ENCODE results near the gene BABAM1. TPM values are rescaled to one million over a fixed set of nuclear protein-coding genes. Genes with fewer than 3 reads are reported as not detected.

BABAM1 gene
- total RNA-seq, 6 donors from 2014 or later, result 45.1 to 95.3 (median 82.3) TPM

- WGBS, 2 donors, result 26 to 28% methylated on average over 7 to 8 of the region's 11 CpGs
- peak overlapping the region; percentile 19 to 63 (median 56) for H3K4me3 ChIP-seq
These were observed 32.3 kb upstream of the BABAM1 start for GRCh38 chr19:17234911-17235299.

GRCh38 chr19:17235300-17235970 is 31.8 kb upstream of the BABAM1 start:
- DNase-seq (peak; percentile 77 to 95), ATAC-seq (ENCODE audit: low FRiP score in 2 of 2) (peak; percentile 73 to 92)
- Histone ChIP-seq H3K36me3 (peaks cover 0 to 44% (median 30%) of the 10 kb centered on the region in 4 donors), H3K27ac (peak overlapping the region; percentile 10 to 83 (median 58)), H3K27me3 (no peaks in the 10 kb centered on the region), H3K9me3 (no peaks in the 10 kb centered on the region), H3K4me1 (peaks cover 25 to 48% (median 31%) of the 10 kb centered on the region in 4 donors), H3K4me3 (peak overlapping the region; percentile 19 to 63 (median 56))
- TF ChIP-seq POLR2A (IDR thresholded peaks at IDR 0.05) (no peak), EP300 (IDR thresholded peaks at IDR 0.05) (no peak), POLR2AphosphoS5 (IDR thresholded peaks at IDR 0.05) (no peak), CTCF (IDR thresholded peaks at IDR 0.05) (peak; percentile 30 to 80 (median 60))
- WGBS, 2 donors, result 0% methylated on average over 16 of the region's 80 CpGs; no CpG with 5 or more reads in 1 of the 2 donors

More at GRCh38 chr19:17234911-17235299, 32.3 kb upstream of the BABAM1 start:
- Histone ChIP-seq H3K27me3 (no peaks in the 10 kb centered on the region), H3K27ac (peak overlapping the region; percentile 10 to 83 (median 58)), H3K4me1 (peaks cover 24 to 42% (median 27%) of the 10 kb centered on the region in 4 donors), H3K9me3 (no peaks in the 10 kb centered on the region), H3K36me3 (peaks cover 0 to 46% (median 31%) of the 10 kb centered on the region in 4 donors)
- DNase-seq (peak; percentile 67 to 91), ATAC-seq (ENCODE audit: low FRiP score in 2 of 2) (peak; percentile 60 to 83)
- TF ChIP-seq POLR2A (IDR thresholded peaks at IDR 0.05) (no peak), POLR2AphosphoS5 (IDR thresholded peaks at IDR 0.05) (no peak), CTCF (IDR thresholded peaks at IDR 0.05) (no peak), EP300 (IDR thresholded peaks at IDR 0.05) (no peak)

GRCh38 chr19:17235971-17236777 is 31.1 kb upstream of the BABAM1 start:
- Histone ChIP-seq H3K4me1 (peaks cover 25 to 55% (median 36%) of the 10 kb centered on the region in 4 donors), H3K4me3 (peak overlapping the region; percentile 19 to 63 (median 56)), H3K9me3 (no peaks in the 10 kb centered on the region), H3K27me3 (no peaks in the 10 kb centered on the region), H3K36me3 (peaks cover 0 to 41% (median 28%) of the 10 kb centered on the region in 4 donors), H3K27ac (peak overlapping the region; percentile 24 to 83 (median 64))
- DNase-seq, result no peak
- WGBS, 2 donors, result 16 to 31% methylated on average over 6 to 10 of the region's 27 CpGs
- ATAC-seq (ENCODE audit: low FRiP score in 2 of 2), result no peak
- TF ChIP-seq EP300 (IDR thresholded peaks at IDR 0.05) (no peak), POLR2A (IDR thresholded peaks at IDR 0.05) (no peak), POLR2AphosphoS5 (IDR thresholded peaks at IDR 0.05) (no peak), CTCF (IDR thresholded peaks at IDR 0.05) (peak in 1 of 6 experiments; percentile 1)

GRCh38 chr19:17236811-17237543 is 30.3 kb upstream of the BABAM1 start:
- no peaks in the 10 kb centered on the region for H3K9me3 ChIP-seq
- peaks cover 27 to 61% (median 39%) of the 10 kb centered on the region in 4 donors for H3K4me1 ChIP-seq
- TF ChIP-seq EP300 (IDR thresholded peaks at IDR 0.05), result no peak
- TF ChIP-seq CTCF (IDR thresholded peaks at IDR 0.05), result no peak
- TF ChIP-seq POLR2A (IDR thresholded peaks at IDR 0.05), result no peak
- no peak for TF ChIP-seq POLR2AphosphoS5 (IDR thresholded peaks at IDR 0.05)
- 79 to 88% methylated on average over 18 of the region's 18 CpGs for WGBS, 2 donors
- ATAC-seq (ENCODE audit: low FRiP score in 2 of 2), result no peak
- no peaks in the 10 kb centered on the region for H3K27me3 ChIP-seq
- H3K27ac ChIP-seq, result peak overlapping the region in 3 of 4 donors; percentile 45 to 83 (median 83)
- no peak for DNase-seq
- peaks cover 0 to 35% (median 21%) of the 10 kb centered on the region in 4 donors for H3K36me3 ChIP-seq
- peak overlapping the region in 1 of 4 donors; percentile 63 for H3K4me3 ChIP-seq

All from upper lobe of left lung (tissue), 6 donors.